ENCODE data around the gene TMEM129.
A peak's percentile ranks its signal among the peaks of the same experiment; 100 is the strongest.

The TMEM129 gene

GRCh38 chr4:1753294-1753696 is 32.2 kb upstream of the TMEM129 start:
- no peak for DNase-seq (ENCODE audit: low read depth)
- no peak overlapping the region for H3K4me3 ChIP-seq (ENCODE audit: control insufficient read depth, low read depth, low read length)
- TF ChIP-seq CTCF (conservative IDR thresholded peaks at IDR 0.05; ENCODE audit: control insufficient read depth, insufficient read depth, low read depth, low read length) = no peak

GRCh38 chr4:1752284-1753041 is 31.3 kb upstream of the TMEM129 start:
- no peak overlapping the region for H3K4me3 ChIP-seq (ENCODE audit: control insufficient read depth, low read depth, low read length)
- TF ChIP-seq CTCF (conservative IDR thresholded peaks at IDR 0.05; ENCODE audit: control insufficient read depth, insufficient read depth, low read depth, low read length) = no peak
- peak; percentile 6 for DNase-seq (ENCODE audit: low read depth)

DNA sequence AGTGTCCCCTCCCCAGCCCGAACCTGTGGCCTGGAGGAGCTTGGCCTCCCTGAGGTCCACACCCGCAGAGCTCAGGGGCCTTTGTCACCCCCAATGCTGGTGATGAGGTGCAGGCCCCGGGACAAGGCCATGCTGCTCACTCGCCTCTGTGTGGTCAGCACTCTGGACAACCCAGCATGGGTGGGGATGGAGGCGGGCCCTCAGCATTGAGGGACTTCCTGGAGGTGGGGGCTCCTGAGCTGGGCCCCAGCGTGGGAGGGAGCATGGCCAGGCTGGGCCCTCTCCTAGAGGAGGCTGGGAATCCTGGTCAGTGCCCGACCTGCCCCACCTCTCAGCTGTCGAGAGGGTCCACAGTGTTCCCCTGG is 30.8 kb upstream of the TMEM129 start:
- TF ChIP-seq CTCF (conservative IDR thresholded peaks at IDR 0.05; ENCODE audit: control insufficient read depth, insufficient read depth, low read depth, low read length) = no peak
- H3K4me3 ChIP-seq (ENCODE audit: control insufficient read depth, low read depth, low read length) = no peak overlapping the region
- no peak for DNase-seq (ENCODE audit: low read depth)

- no peak for DNase-seq (ENCODE audit: low read depth)
- no peak overlapping the region for H3K4me3 ChIP-seq (ENCODE audit: control insufficient read depth, low read depth, low read length)
- TF ChIP-seq CTCF (conservative IDR thresholded peaks at IDR 0.05; ENCODE audit: control insufficient read depth, insufficient read depth, low read depth, low read length) = no peak
These were observed 30.2 kb upstream of the TMEM129 start for GRCh38 chr4:1751155-1751918.

DNA sequence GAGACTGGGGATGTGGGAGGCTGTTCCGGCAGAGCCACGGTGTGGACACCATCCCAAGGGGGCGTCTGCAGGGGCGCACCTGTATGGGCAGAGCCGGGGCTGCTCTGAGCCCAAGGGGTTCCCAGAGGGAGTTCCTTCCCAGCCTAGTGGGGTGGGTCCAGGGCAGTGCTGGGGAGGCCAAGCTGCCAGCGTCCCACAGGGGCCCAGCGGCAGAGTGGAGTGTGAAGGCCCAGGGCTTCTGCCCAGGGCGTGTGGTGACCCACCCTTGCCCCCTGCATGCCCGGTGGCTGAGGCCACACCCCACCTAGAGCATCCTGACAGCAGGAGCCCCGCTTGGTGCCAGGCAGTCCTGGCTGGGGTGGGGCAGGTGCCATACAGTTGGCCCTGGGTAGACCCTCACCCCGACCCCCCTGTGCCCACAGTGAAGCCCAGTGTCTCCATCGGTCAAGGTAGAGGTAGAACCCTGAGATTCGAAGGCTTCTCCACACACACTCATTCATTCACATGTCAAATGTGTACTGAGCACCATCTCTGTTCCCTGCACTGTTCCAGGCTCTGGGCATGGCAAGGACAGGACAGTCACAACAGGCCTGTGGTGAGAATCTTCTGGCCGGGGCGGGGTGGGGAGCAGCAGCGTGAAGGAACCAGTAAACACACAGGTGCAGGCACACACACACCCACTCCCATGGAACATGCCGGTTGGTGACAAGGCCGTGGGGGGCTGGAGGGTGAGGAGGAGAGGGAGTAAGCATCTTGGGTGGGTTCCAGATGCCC is 29.4 kb upstream of the TMEM129 start:
- no peak for TF ChIP-seq CTCF (conservative IDR thresholded peaks at IDR 0.05; ENCODE audit: control insufficient read depth, insufficient read depth, low read depth, low read length)
- no peak for DNase-seq (ENCODE audit: low read depth)
- no peak overlapping the region for H3K4me3 ChIP-seq (ENCODE audit: control insufficient read depth, low read depth, low read length)

- no peak for TF ChIP-seq CTCF (conservative IDR thresholded peaks at IDR 0.05; ENCODE audit: control insufficient read depth, insufficient read depth, low read depth, low read length)
- no peak overlapping the region for H3K4me3 ChIP-seq (ENCODE audit: control insufficient read depth, low read depth, low read length)
These were observed 28.7 kb upstream of the TMEM129 start for GRCh38 chr4:1749826-1750225.

More at GRCh38 chr4:1749826-1750225, 28.7 kb upstream of the TMEM129 start:
- DNase-seq (ENCODE audit: low read depth) = no peak

Measured in fibroblast of mammary gland (primary cell).